Activated CD8-positive, alpha-beta memory T cell treated with anti-CD3 and anti-CD28 coated beads for 36 hours (primary cell): ENCODE results near the gene C5orf58. TPM values are rescaled to one million over a fixed set of nuclear protein-coding genes. Genes with fewer than 3 reads are reported as not detected.

Experiments used
- CTCF ChIA-PET: fragments of 350-600 bp; sonication (Branson Sonifier 250); formaldehyde crosslinking; loops from one replicate; lab custom pipeline; 2021; ENCODE audit warnings: antibody characterized with exemption; lab: Charles Lee
- POLR2A ChIA-PET: fragments of 350-600 bp; sonication (Branson Sonifier 250); formaldehyde crosslinking; loops from one replicate; lab custom pipeline; 2021; ENCODE audit warnings: antibody characterized with exemption; lab: Charles Lee
- total RNA-seq, 2 experiments: library from RNA; stranded (reverse); gene quantifications; one replicate each; pipeline ENCODE4 v1.2.3, GENCODE V29; 2021

C5orf58 gene
- total RNA-seq, 2 experiments from 2014 or later, result not detected

DNA sequence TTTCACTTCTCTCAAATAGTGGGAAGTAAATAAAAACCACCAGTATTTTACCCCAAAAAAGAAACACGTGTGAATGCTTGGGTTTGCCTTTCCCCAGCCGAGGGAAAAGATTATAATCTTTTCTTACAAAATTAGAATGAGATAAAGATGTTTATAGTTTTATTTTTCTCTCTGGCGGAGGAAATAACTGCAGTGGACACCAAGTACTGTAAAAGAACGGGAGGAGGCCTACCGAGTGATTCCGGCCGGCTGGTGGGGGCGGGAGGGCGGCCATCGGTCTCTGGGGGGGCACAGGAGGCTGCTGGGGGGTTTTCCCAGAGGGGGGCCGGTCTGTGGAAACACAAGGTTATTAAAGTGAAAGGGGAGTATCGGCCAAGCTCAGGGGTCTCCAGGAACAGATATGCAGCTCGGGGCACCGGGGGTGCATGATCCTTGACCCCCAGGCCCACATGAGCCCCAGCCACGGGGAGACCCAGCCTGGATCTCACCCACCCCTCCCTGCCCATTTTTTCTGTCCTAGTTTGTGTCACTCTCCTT lies 35.4 kb downstream of the C5orf58 start:
- ChIA-PET CTCF (interaction anchor here (0.6 to 19.5 kb wide), 12 partner anchors 9 to 77 kb away, joined by 3 to 336 read pairs (median 6); partner anchors contain the start of gene LCP2), POLR2A (interaction anchor here (0.7 to 2.1 kb wide), 6 partner anchors 10 to 70 kb away, joined by 3 to 18 read pairs (median 8); no protein-coding TSS in a partner anchor)

- CTCF ChIA-PET, result interaction anchor here (0.6 to 19.5 kb wide), 9 partner anchors 9 to 74 kb away, joined by 3 to 336 read pairs (median 5); partner anchors contain the start of gene LCP2
- POLR2A ChIA-PET, result interaction anchor here (1.2 to 2.1 kb wide), 3 partner anchors 9 to 65 kb away, joined by 7 to 18 read pairs (median 9); no protein-coding TSS in a partner anchor
Observed at GRCh38 chr5:170268884-170269283, 36.1 kb downstream of the C5orf58 start.

GRCh38 chr5:170269579-170269978 lies 36.8 kb downstream of the C5orf58 start:
- ChIA-PET CTCF (interaction anchor here (1.1 to 19.5 kb wide), 7 partner anchors 8 to 69 kb away, joined by 3 to 336 read pairs (median 7); partner anchors contain the start of gene LCP2), POLR2A (interaction anchor here (0.7 to 2.1 kb wide), 3 partner anchors 24 to 64 kb away, joined by 3 to 18 read pairs (median 9); no protein-coding TSS in a partner anchor)

DNA sequence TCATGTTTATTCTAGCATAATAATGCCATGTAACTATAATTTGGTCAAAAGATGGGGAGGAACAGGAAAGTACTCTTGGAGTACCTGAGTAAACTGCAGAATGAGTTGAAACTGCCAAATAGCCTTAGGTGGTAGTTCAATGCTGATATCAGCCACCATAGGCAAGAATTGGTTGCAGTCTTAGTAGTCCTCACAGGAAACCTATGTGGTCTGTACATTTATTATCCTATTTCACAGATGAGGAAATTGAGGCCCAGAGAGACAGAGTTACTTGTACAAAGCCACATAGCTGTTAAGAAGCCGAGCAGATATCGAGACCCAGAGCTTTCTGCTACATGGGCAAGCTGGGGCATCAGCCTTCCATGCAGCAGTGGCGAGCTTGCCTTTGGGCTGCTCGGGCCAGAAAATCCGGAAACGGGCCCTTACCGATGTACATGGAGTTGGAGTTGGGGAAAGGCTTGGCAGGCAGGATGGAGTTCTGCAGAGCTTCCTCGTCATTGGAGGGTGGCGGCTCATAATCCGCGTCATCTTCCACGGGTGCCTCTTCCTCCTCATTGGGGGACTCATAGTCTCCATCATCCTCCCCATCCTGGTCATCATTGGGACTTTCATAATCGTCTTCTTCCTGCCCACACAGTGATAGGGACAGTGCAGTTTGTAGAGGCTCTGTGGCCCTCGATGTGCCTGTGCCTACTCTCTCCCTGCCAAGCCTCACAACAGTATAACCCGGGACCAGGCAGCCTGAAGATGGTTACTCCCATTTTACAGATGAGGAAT lies 37.7 kb downstream of the C5orf58 start:
- POLR2A ChIA-PET, result no interaction called here
- CTCF ChIA-PET, result interaction anchor here (0.7 to 19.5 kb wide), 4 partner anchors 13 to 68 kb away, joined by 3 to 336 read pairs (median 29); partner anchors contain the start of gene LCP2

DNA sequence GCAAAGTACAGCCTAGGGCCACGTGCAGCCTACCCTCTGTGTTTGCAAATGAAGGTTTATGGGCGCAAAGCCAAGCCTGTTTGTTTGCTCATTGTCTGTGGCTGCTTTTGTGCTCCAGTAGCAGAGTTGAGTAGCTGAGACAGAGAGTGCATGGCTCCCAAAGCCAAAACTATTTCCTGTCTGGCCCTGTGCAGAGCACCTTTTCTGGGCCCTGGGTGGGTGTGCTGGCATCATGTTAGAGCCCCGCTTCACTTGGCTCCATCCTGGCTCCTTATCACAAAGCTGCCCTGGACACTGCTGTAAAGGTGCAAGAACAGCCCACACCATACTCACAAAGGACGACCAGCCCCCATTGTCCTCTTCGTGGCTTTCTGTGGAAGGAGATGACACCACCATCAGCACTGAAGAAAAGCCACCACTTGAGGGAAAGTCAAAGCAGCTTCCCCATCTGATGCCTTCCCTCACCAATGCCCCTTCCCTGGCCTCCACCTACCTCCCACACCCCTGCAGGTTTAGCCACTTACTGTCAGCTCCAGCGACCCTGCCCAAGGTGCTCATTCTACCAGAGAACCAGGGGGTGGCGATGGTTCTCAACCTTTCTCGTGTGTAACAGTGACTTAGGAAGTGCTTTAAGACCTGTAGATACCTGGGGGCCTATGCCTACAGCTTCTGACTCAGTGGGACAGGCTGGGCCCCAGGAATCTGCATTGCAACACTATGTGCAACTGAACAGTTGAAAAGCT lies 41.4 kb downstream of the C5orf58 start:
- ChIA-PET CTCF (interaction anchor here (0.6 to 19.5 kb wide), 12 partner anchors 8 to 362 kb away, joined by 3 to 336 read pairs (median 8); partner anchors contain the start of gene LCP2), POLR2A (interaction anchor here (0.6 to 7.5 kb wide), 6 partner anchors 8 to 57 kb away, joined by 3 to 61 read pairs (median 5); no protein-coding TSS in a partner anchor)

DNA sequence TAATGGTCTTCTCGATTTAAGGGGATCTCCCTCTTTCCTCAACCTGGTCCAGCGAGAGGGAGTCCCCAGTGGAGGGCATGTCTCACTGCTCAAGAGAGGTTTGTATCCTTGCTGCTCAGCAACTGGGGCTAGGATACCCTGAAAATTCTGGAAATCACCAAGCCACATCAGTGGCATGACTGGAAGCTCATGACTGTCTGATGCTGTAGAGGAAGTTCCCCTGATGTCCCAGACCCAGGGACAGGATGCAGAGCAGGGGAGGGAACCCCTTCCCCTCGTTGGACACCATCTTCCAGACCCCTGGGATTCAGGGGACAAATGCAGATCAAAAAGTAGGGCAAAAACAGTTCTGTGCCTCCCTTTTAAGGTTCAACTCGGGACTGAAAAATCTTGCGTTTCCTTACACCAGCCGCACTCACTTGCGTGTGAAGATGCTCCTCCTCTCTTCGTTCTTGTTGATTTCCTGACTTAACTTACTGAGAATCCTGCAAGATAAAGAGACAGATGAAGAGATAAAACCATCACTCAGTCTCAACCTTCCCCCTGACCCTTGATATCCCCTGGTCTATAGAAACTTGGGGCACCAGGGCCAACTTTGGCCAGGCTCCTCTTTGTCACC lies 42.7 kb downstream of the C5orf58 start:
- ChIA-PET POLR2A (interaction anchor here (0.7 to 7.5 kb wide), 5 partner anchors 16 to 56 kb away, joined by 3 to 61 read pairs (median 6); no protein-coding TSS in a partner anchor), CTCF (interaction anchor here (0.9 to 19.5 kb wide), 6 partner anchors 22 to 63 kb away, joined by 4 to 336 read pairs (median 8); partner anchors contain the start of gene LCP2)

GRCh38 chr5:170276140-170276539 lies 43.4 kb downstream of the C5orf58 start:
- POLR2A ChIA-PET, result interaction anchor here (1.5 to 7.5 kb wide), 3 partner anchors 16 to 55 kb away, joined by 5 to 61 read pairs (median 6); no protein-coding TSS in a partner anchor
- CTCF ChIA-PET, result interaction anchor here (0.9 to 19.5 kb wide), 2 partner anchors 22 to 63 kb away, joined by 4 to 336 read pairs; partner anchors contain the start of gene LCP2

- ChIA-PET POLR2A (interaction anchor here (0.7 to 7.5 kb wide), 6 partner anchors 9 to 61 kb away, joined by 3 to 61 read pairs (median 9); partner anchors contain the start of gene LCP2), CTCF (interaction anchor here (1.2 to 19.5 kb wide), 6 partner anchors 9 to 61 kb away, joined by 3 to 336 read pairs (median 4); partner anchors contain the start of gene LCP2)
Observed at GRCh38 chr5:170277867-170278281, 45.1 kb downstream of the C5orf58 start.

- ChIA-PET CTCF (interaction anchor here (1.2 to 19.5 kb wide), 9 partner anchors 10 to 60 kb away, joined by 3 to 336 read pairs (median 5); partner anchors contain the start of gene LCP2), POLR2A (interaction anchor here (1.0 to 7.5 kb wide), 9 partner anchors 8 to 52 kb away, joined by 3 to 61 read pairs (median 7); partner anchors contain the start of gene LCP2)
Observed at GRCh38 chr5:170278611-170279458, 46.0 kb downstream of the C5orf58 start.

DNA sequence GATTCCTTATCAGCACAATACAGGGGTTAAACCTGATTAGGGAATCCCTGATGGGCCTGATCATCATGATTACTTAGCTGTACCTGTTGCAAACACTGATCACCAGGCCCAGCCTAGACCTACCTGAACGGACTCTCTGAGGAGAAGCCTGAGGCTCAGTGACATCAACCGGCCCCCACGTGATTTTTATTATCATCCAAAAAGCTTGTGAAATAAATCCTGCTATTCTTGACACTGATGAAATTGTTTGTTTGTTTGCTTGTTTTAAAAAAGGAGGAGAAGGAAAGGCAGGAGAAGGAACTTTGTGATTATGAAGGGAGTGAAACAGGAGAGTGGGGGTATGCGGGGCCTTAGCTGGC lies 46.7 kb downstream of the C5orf58 start:
- ChIA-PET POLR2A (interaction anchor here (1.0 to 7.5 kb wide), 5 partner anchors 9 to 52 kb away, joined by 3 to 61 read pairs (median 11); partner anchors contain the start of gene LCP2), CTCF (interaction anchor here (1.3 to 19.5 kb wide), 6 partner anchors 12 to 60 kb away, joined by 4 to 336 read pairs (median 5); partner anchors contain the start of gene LCP2)

DNA sequence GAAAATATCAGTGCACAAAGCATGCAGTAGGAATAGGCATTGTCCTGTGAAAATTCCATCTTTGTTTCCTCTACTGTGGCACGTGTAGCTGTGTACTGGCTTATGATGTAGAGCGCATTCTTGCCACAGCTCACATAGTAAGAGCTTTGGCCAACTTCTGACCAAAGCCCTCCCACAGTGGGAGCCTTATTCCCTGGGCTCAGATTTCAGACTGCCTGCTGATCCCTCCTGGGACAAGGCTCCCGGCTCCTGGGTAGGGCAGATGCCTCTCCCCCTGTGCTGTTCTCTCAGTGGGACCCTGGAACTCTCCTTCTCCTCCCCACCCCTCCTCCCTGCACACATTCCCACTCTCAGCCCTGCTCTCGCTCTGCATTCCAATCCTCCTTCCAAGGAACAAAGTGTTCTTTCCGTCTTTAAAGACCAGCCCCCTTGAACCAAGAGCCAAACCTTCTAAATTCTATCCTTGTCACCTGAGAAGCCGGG lies 47.3 kb downstream of the C5orf58 start:
- POLR2A ChIA-PET, result interaction anchor here (1.2 to 7.5 kb wide), 3 partner anchors 12 to 51 kb away, joined by 3 to 61 read pairs (median 21); partner anchors contain the start of gene LCP2
- CTCF ChIA-PET, result interaction anchor here (1.3 to 19.5 kb wide), 4 partner anchors 13 to 59 kb away, joined by 4 to 336 read pairs (median 6); partner anchors contain the start of gene LCP2

GRCh38 chr5:170283296-170283695 lies 50.5 kb downstream of the C5orf58 start:
- CTCF ChIA-PET, result interaction anchor here (0.8 to 19.5 kb wide), 8 partner anchors 10 to 56 kb away, joined by 3 to 336 read pairs (median 6); partner anchors contain the start of gene LCP2
- POLR2A ChIA-PET, result interaction anchor here (1.0 to 1.9 kb wide), 3 partner anchors 9 to 14 kb away, joined by 3 to 7 read pairs (median 6); partner anchors contain the start of gene LCP2

DNA sequence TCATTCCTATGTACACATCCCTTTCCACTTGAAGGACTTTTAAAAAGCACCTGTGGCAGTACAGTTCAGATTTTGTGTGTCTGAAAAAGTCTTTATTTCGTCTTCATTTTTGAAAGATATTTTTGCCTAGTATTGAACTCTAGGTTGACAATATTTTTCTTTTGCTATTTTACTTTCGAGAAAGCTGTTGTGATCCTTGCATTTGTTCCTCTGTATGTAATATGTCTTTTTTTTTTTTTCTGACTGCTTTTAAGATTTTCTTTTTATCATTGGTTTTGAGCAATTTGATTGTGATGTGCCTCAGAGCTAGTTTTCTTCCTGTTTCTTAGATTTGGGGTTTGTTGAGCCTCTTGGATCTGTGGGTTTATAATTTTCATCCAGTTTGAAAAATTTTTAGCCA lies 51.4 kb downstream of the C5orf58 start:
- POLR2A ChIA-PET, result no interaction called here
- CTCF ChIA-PET, result interaction anchor here (1.7 to 2.9 kb wide), 2 partner anchors 11 to 50 kb away, joined by 6 to 8 read pairs; no protein-coding TSS in a partner anchor

DNA sequence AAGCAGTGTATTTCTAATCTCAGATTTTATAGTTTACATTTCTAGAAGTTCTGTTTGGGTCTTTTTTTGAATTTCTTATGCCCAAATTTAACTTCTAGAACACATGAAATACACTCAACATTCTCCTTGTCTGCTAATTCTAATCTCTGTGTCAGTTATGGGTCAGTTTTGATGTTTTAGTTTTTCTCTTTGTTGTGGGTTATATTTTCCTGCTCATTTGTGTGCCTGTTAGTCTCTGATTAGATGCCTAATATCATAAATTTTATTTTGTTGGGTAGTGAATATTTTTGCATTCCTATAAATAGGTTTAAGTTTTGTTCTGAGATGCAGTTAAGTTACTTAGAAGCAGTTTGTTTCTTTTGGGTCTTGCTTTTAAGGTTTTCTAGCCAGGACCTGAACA lies 52.4 kb downstream of the C5orf58 start:
- CTCF ChIA-PET, result no interaction called here
- POLR2A ChIA-PET, result no interaction called here

- ChIA-PET CTCF (interaction anchor here (1.1 to 23.1 kb wide), 2 partner anchors 13 to 52 kb away, joined by 3 to 336 read pairs; no protein-coding TSS in a partner anchor), POLR2A (interaction anchor here (0.9 to 2.1 kb wide), 2 partner anchors 8 to 11 kb away, joined by 3 to 9 read pairs; partner anchors contain the start of gene LCP2)
Observed at GRCh38 chr5:170286386-170286925, 53.7 kb downstream of the C5orf58 start.
